ENCODE results near the gene ARHGAP10. TPM values are rescaled to one million over a fixed set of nuclear protein-coding genes. Genes with fewer than 3 reads are reported as not detected.

ARHGAP10 gene
- total and polyA plus RNA-seq, 2 donors from 2014 or later, result 13.4 to 20.3 TPM

DNA sequence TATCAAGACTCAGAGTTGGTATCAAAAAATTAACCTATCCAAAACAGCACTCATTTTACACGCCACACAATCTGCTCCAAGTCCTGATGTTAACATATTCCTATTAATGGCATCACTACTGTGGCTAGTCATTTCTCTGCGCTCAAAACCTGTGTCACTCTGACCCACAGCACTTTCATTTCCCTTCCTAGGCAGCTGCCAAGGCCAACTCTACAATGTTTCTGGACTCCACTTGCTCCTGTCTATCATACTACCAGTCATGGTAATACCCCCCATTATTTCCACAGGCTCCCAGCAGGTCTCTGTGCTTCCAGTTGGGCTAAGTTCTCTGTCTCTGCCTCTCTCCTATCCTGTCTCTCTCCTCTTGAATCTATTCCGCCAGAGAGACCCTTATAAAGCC, 386.7 kb downstream of the ARHGAP10 start:
- peaks cover 1 to 13% (median 6%) of the 10 kb centered on the region in 3 donors for H3K36me3 ChIP-seq (ENCODE audit: control insufficient read depth in 2 of 3, insufficient read depth in 3 of 3, low read length in 3 of 3)
- no peak overlapping the region for H3K27ac ChIP-seq (ENCODE audit: low read depth in 2 of 2, low read length in 2 of 2)
- FAIRE-seq (no peak), DNase-seq (no peak)
- H3K27me3 ChIP-seq (ENCODE audit: control insufficient read depth, insufficient read depth, low read length), result no peaks in the 10 kb centered on the region
- no peak overlapping the region for H3K4me3 ChIP-seq (ENCODE audit: low read length in 3 of 3)
- H3K9ac ChIP-seq (ENCODE audit: low read length in 3 of 3), result no peak overlapping the region
- H3K4me1 ChIP-seq (ENCODE audit: control insufficient read depth in 2 of 3, insufficient read depth in 2 of 3, low read depth in 1 of 3, low read length in 3 of 3), result no peaks in the 10 kb centered on the region
- H3K9me3 ChIP-seq (ENCODE audit: control insufficient read depth in 2 of 3, insufficient read depth in 1 of 3, low read length in 3 of 3), result peaks cover 0 to 5% (median 0%) of the 10 kb centered on the region in 3 donors
- TF ChIP-seq, protein P1, sequence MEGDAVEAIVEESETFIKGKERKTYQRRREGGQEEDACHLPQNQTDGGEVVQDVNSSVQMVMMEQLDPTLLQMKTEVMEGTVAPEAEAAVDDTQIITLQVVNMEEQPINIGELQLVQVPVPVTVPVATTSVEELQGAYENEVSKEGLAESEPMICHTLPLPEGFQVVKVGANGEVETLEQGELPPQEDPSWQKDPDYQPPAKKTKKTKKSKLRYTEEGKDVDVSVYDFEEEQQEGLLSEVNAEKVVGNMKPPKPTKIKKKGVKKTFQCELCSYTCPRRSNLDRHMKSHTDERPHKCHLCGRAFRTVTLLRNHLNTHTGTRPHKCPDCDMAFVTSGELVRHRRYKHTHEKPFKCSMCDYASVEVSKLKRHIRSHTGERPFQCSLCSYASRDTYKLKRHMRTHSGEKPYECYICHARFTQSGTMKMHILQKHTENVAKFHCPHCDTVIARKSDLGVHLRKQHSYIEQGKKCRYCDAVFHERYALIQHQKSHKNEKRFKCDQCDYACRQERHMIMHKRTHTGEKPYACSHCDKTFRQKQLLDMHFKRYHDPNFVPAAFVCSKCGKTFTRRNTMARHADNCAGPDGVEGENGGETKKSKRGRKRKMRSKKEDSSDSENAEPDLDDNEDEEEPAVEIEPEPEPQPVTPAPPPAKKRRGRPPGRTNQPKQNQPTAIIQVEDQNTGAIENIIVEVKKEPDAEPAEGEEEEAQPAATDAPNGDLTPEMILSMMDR (IDR thresholded peaks at IDR 0.05; ENCODE audit: borderline replicate concordance, extremely low read depth, insufficient read depth), result no peak
- intact Hi-C loops (cut with DNase I), result no loop called here

DNA sequence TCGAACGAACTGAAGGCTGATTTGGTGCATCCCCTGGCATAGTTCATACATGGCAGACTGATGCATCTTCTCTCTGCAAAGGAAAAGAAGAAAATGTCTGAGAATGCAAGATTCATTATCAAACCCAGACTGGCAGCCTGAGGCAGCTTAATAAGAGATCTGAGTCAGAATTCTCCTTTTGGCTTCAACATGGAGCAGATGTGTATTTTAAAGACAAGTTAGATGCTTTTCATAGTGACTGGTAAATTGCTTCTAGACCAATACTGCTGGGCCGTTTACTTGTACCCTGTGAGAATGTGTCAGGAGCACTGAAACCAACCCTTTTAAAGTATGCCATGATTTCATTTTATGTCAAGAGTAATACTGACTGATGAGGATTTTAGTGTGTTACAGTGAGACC, 388.3 kb downstream of the ARHGAP10 start:
- intact Hi-C loops (cut with DNase I), result no loop called here
- H3K4me1 ChIP-seq (ENCODE audit: control insufficient read depth in 2 of 3, insufficient read depth in 2 of 3, low read depth in 1 of 3, low read length in 3 of 3), result no peaks in the 10 kb centered on the region
- peaks cover 0 to 13% (median 3%) of the 10 kb centered on the region in 3 donors for H3K9me3 ChIP-seq (ENCODE audit: control insufficient read depth in 2 of 3, insufficient read depth in 1 of 3, low read length in 3 of 3)
- DNase-seq, result no peak
- H3K4me3 ChIP-seq (ENCODE audit: low read length in 3 of 3), result no peak overlapping the region
- H3K27ac ChIP-seq (ENCODE audit: low read depth in 2 of 2, low read length in 2 of 2), result no peak overlapping the region
- TF ChIP-seq, protein P1 (IDR thresholded peaks at IDR 0.05; ENCODE audit: borderline replicate concordance, extremely low read depth, insufficient read depth), result no peak
- no peak for FAIRE-seq
- peaks cover 0 to 8% (median 2%) of the 10 kb centered on the region in 3 donors for H3K36me3 ChIP-seq (ENCODE audit: control insufficient read depth in 2 of 3, insufficient read depth in 3 of 3, low read length in 3 of 3)
- no peaks in the 10 kb centered on the region for H3K27me3 ChIP-seq (ENCODE audit: control insufficient read depth, insufficient read depth, low read length)
- no peak overlapping the region for H3K9ac ChIP-seq (ENCODE audit: low read length in 3 of 3)

Small RNA genes lying within 50 kb of the gene (microRNA-seq; reads per million reads assigned to microRNA genes)
- not detected for gene MIR4799

Other genes with a start within 250 kb of the ARHGAP10 start
- gene TMEM184C, start 114.7 kb upstream of the ARHGAP10 start, total RNA-seq, result 33.7 TPM
- 16.2 TPM for gene TMEM184C, start 114.7 kb upstream of the ARHGAP10 start, polyA plus RNA-seq (ENCODE audit: insufficient read depth, low read depth, low replicate concordance)
- 11.7 TPM for gene PRMT9, start 47.9 kb upstream of the ARHGAP10 start, total RNA-seq
- 7.6 TPM for gene PRMT9, start 47.9 kb upstream of the ARHGAP10 start, polyA plus RNA-seq (ENCODE audit: insufficient read depth, low read depth, low replicate concordance)

Measured in kidney (tissue), 14 donors.